Measurements from ENCODE around the gene TMCC2.
A peak's percentile ranks its signal among the peaks of the same experiment; 100 is the strongest.

TMCC2 gene

DNA sequence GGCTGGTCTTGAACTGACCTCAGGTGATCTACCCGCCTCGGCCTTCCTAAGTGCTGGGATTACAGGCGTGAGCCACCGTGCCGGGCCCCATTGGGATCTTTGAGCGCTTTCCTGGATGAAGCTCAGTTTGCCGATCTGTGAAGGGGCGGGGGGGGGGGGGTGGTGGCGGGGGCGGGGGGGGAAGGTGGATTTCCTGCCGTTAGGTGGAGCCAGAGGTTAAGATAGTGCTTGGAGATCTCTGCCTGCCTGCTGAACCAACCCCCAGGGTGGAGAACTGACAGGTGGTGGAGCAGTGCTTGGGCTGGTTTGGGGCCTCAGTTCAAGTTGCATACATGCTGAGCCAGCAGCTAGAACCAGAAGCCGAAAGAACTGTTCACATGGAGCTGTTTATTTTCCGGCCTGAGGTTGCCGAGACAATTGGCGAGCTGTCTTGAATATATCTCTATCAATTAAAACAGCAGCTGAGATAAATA is 1.7 kb downstream of the TMCC2 start:
- H3K9me3 ChIP-seq (ENCODE audit: control insufficient read depth, insufficient read depth, low read length): no peaks in the 10 kb centered on the region
- no peak for TF ChIP-seq EZH2phosphoT487 (IDR thresholded peaks at IDR 0.05; ENCODE audit: borderline replicate concordance, low read length)
- TF ChIP-seq, protein P1, sequence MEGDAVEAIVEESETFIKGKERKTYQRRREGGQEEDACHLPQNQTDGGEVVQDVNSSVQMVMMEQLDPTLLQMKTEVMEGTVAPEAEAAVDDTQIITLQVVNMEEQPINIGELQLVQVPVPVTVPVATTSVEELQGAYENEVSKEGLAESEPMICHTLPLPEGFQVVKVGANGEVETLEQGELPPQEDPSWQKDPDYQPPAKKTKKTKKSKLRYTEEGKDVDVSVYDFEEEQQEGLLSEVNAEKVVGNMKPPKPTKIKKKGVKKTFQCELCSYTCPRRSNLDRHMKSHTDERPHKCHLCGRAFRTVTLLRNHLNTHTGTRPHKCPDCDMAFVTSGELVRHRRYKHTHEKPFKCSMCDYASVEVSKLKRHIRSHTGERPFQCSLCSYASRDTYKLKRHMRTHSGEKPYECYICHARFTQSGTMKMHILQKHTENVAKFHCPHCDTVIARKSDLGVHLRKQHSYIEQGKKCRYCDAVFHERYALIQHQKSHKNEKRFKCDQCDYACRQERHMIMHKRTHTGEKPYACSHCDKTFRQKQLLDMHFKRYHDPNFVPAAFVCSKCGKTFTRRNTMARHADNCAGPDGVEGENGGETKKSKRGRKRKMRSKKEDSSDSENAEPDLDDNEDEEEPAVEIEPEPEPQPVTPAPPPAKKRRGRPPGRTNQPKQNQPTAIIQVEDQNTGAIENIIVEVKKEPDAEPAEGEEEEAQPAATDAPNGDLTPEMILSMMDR (IDR thresholded peaks at IDR 0.05; ENCODE audit: low read depth, low read length, poor library complexity, severe bottlenecking): peak; percentile 12
- H3K4me1 ChIP-seq (ENCODE audit: control insufficient read depth, low read length): peaks cover 41% of the 10 kb centered on the region
- H3F3A ChIP-seq (ENCODE audit: control insufficient read depth, insufficient read depth): no peaks in the 10 kb centered on the region
- no peak overlapping the region for H3K27ac ChIP-seq (ENCODE audit: low read depth, low read length)
- H3K4me2 ChIP-seq (ENCODE audit: low read length): peak overlapping the region; percentile 90
- no peaks in the 10 kb centered on the region for H4K20me1 ChIP-seq (ENCODE audit: control insufficient read depth, insufficient read depth, low read depth, low read length)
- peaks cover 54% of the 10 kb centered on the region for H3K27me3 ChIP-seq (ENCODE audit: control insufficient read depth, low read length)
- H3K9me2 ChIP-seq (replicated peaks; ENCODE audit: control insufficient read depth, low read length): no peaks in the 10 kb centered on the region
- peak overlapping the region; percentile 73 for H3K4me3 ChIP-seq (ENCODE audit: low read length)
- H3K36me3 ChIP-seq (ENCODE audit: control insufficient read depth, low read length): no peaks in the 10 kb centered on the region
- H3K79me2 ChIP-seq (ENCODE audit: control insufficient read depth, low read length): no peaks in the 10 kb centered on the region

DNA sequence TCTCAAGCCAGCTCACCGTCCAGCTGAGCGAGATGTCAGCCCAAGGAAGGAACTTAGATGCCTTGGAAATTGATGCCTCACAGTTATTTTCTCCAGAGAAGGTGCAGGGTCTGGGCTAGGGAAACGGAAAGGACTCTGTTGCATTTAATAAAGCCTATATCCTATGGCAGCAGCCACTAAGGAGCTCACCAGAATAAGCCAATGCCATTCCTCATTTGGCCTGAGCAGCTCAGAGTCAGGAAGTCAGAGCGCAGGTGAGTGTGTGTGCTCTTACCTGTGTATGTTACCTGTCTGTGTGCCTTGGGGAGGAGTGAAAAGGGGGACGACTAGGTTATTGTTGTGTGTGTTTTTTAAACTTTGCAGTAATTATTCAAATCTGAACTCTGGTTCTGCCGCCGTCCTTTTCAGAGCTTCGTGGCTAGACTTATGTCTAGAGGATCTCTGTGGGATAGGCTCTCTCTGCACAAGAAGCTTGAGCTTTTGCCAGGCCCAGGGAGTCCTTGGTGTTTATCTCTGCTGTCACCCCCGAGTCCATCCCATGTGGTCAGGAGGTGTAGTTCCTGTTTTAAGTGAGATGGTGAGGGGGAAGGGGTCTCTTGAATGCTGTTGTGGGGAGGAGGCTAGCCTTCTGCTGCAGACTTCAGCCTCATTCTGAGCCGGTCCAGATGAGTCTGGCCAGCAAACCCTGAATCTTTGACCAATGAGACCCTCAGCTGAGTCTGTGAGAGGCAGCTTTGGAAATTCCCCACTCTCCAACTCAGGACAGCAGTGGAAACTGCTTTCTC is 2.4 kb downstream of the TMCC2 start:
- Histone ChIP-seq H3K27ac (ENCODE audit: low read depth, low read length) (no peak overlapping the region), H3K9me2 (replicated peaks; ENCODE audit: control insufficient read depth, low read length) (no peaks in the 10 kb centered on the region), H3K79me2 (ENCODE audit: control insufficient read depth, low read length) (no peaks in the 10 kb centered on the region), H4K20me1 (ENCODE audit: control insufficient read depth, insufficient read depth, low read depth, low read length) (no peaks in the 10 kb centered on the region), H3F3A (ENCODE audit: control insufficient read depth, insufficient read depth) (no peaks in the 10 kb centered on the region), H3K9me3 (ENCODE audit: control insufficient read depth, insufficient read depth, low read length) (no peaks in the 10 kb centered on the region), H3K4me3 (ENCODE audit: low read length) (peak overlapping the region; percentile 14), H3K4me2 (ENCODE audit: low read length) (peak overlapping the region; percentile 49), H3K4me1 (ENCODE audit: control insufficient read depth, low read length) (peaks cover 41% of the 10 kb centered on the region), H3K36me3 (ENCODE audit: control insufficient read depth, low read length) (no peaks in the 10 kb centered on the region), H3K27me3 (ENCODE audit: control insufficient read depth, low read length) (peaks cover 48% of the 10 kb centered on the region)
- TF ChIP-seq EZH2phosphoT487 (IDR thresholded peaks at IDR 0.05; ENCODE audit: borderline replicate concordance, low read length): no peak
- TF ChIP-seq, protein P1 (IDR thresholded peaks at IDR 0.05; ENCODE audit: low read depth, low read length, poor library complexity, severe bottlenecking): no peak

DNA sequence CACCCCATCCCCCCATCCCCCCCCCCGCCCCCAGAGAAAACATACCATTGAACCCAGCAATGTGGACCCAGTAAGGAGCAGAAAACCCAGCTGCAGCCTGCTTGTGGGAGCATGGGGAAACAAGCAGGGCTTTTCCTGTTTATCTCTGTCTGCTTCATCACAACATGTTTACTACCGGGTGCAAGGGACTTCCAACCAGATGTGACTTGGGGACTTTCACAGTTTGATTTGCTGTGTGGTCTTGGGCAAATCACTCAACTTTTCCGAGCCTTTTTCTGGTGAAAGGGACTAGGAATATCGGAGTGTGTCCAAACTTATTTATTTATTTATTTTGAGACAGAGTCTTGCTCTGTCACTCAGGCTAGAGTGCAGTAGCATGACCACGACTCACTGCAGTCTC is 3.2 kb downstream of the TMCC2 start:
- Histone ChIP-seq H4K20me1 (ENCODE audit: control insufficient read depth, insufficient read depth, low read depth, low read length) (no peaks in the 10 kb centered on the region), H3K4me2 (ENCODE audit: low read length) (no peak overlapping the region), H3K79me2 (ENCODE audit: control insufficient read depth, low read length) (no peaks in the 10 kb centered on the region), H3K4me1 (ENCODE audit: control insufficient read depth, low read length) (peaks cover 41% of the 10 kb centered on the region), H3F3A (ENCODE audit: control insufficient read depth, insufficient read depth) (no peaks in the 10 kb centered on the region), H3K9me3 (ENCODE audit: control insufficient read depth, insufficient read depth, low read length) (no peaks in the 10 kb centered on the region), H3K4me3 (ENCODE audit: low read length) (no peak overlapping the region), H3K9me2 (replicated peaks; ENCODE audit: control insufficient read depth, low read length) (no peaks in the 10 kb centered on the region), H3K36me3 (ENCODE audit: control insufficient read depth, low read length) (no peaks in the 10 kb centered on the region), H3K27me3 (ENCODE audit: control insufficient read depth, low read length) (peaks cover 43% of the 10 kb centered on the region), H3K27ac (ENCODE audit: low read depth, low read length) (no peak overlapping the region)
- TF ChIP-seq EZH2phosphoT487 (IDR thresholded peaks at IDR 0.05; ENCODE audit: borderline replicate concordance, low read length): no peak
- TF ChIP-seq, protein P1 (IDR thresholded peaks at IDR 0.05; ENCODE audit: low read depth, low read length, poor library complexity, severe bottlenecking): no peak

Measured in DOHH2 (cell line).